ENCODE data around the gene CD164. TPM values are rescaled to one million over a fixed set of nuclear protein-coding genes. Genes with fewer than 3 reads are reported as not detected.
"Not testable (repeated sequence)": the region's sequence is repeated elsewhere in the genome, so short reads cannot be mapped to it uniquely, and the experiment has no call there.

CD164 gene
- total RNA-seq, 1 donor from 2014 or later, result 122 TPM

- DNase-seq (ENCODE audit: low read depth, low spot score), result no peak
Observed at GRCh38 chr6:109343518-109343917, 38.7 kb downstream of the CD164 start.

GRCh38 chr6:109342911-109343310 is 39.4 kb downstream of the CD164 start:
- no peak for DNase-seq (ENCODE audit: low read depth, low spot score)

- no peak for DNase-seq (ENCODE audit: low read depth, low spot score)
Observed at GRCh38 chr6:109342506-109342905, 39.8 kb downstream of the CD164 start.

- DNase-seq (ENCODE audit: low read depth, low spot score), result no peak
Observed at GRCh38 chr6:109340811-109341210, 41.5 kb downstream of the CD164 start.

GRCh38 chr6:109339906-109340678 is 42.2 kb downstream of the CD164 start:
- DNase-seq (ENCODE audit: low read depth, low spot score), result no peak

GRCh38 chr6:109336221-109336961 is 45.9 kb downstream of the CD164 start:
- no peak for DNase-seq (ENCODE audit: low read depth, low spot score)

GRCh38 chr6:109333870-109334269 is 48.4 kb downstream of the CD164 start:
- DNase-seq (ENCODE audit: low read depth, low spot score), result not testable (repeated sequence)

GRCh38 chr6:109332748-109333147 is 49.5 kb downstream of the CD164 start:
- DNase-seq (ENCODE audit: low read depth, low spot score), result no peak

GRCh38 chr6:109331081-109331480 is 51.2 kb downstream of the CD164 start:
- DNase-seq (ENCODE audit: low read depth, low spot score), result no peak

- DNase-seq (ENCODE audit: low read depth, low spot score), result no peak
Observed at GRCh38 chr6:109330263-109330662, 52.0 kb downstream of the CD164 start.

- no peak for DNase-seq (ENCODE audit: low read depth, low spot score)
Observed at GRCh38 chr6:109328629-109329028, 53.6 kb downstream of the CD164 start.

- no peak for DNase-seq (ENCODE audit: low read depth, low spot score)
Observed at GRCh38 chr6:109327959-109328358, 54.3 kb downstream of the CD164 start.

- no peak for DNase-seq (ENCODE audit: low read depth, low spot score)
Observed at GRCh38 chr6:109327491-109327890, 54.8 kb downstream of the CD164 start.

- no peak for DNase-seq (ENCODE audit: low read depth, low spot score)
Observed at GRCh38 chr6:109326351-109326750, 55.9 kb downstream of the CD164 start.

GRCh38 chr6:109325400-109325801 is 56.9 kb downstream of the CD164 start:
- no peak for DNase-seq (ENCODE audit: low read depth, low spot score)

GRCh38 chr6:109323241-109323640 is 59.0 kb downstream of the CD164 start:
- DNase-seq (ENCODE audit: low read depth, low spot score), result no peak

GRCh38 chr6:109322825-109323224 is 59.4 kb downstream of the CD164 start:
- DNase-seq (ENCODE audit: low read depth, low spot score), result no peak

- DNase-seq (ENCODE audit: low read depth, low spot score), result no peak
Observed at GRCh38 chr6:109321752-109322151, 60.5 kb downstream of the CD164 start.

GRCh38 chr6:109320072-109320471 is 62.2 kb downstream of the CD164 start:
- DNase-seq (ENCODE audit: low read depth, low spot score), result no peak

GRCh38 chr6:109318328-109318876 is 63.9 kb downstream of the CD164 start:
- DNase-seq (ENCODE audit: low read depth, low spot score), result no peak

- DNase-seq (ENCODE audit: low read depth, low spot score), result no peak
Observed at GRCh38 chr6:109316909-109317308, 65.4 kb downstream of the CD164 start.
